ENCODE data around the gene SH3BGRL3. TPM values are rescaled to one million over a fixed set of nuclear protein-coding genes. Genes with fewer than 3 reads are reported as not detected.
A peak's percentile ranks its signal among the peaks of the same experiment; 100 is the strongest.

Gene SH3BGRL3
- total RNA-seq, 6 donors from 2014 or later: 39.1 to 271 (median 156) TPM

- peaks cover 10 to 21% (median 14%) of the 10 kb centered on the region in 4 donors for H3K4me1 ChIP-seq
- no peak for DNase-seq
- H3K27me3 ChIP-seq: no peaks in the 10 kb centered on the region
- no peak overlapping the region for H3K4me3 ChIP-seq
- 60 to 79% methylated on average over 2 of the region's 2 CpGs for WGBS, 2 donors
- H3K9me3 ChIP-seq: no peaks in the 10 kb centered on the region
- no peak for TF ChIP-seq CTCF (IDR thresholded peaks at IDR 0.05)
- no peak for TF ChIP-seq POLR2A (IDR thresholded peaks at IDR 0.05)
- no peak for TF ChIP-seq EP300 (IDR thresholded peaks at IDR 0.05)
- TF ChIP-seq POLR2AphosphoS5 (IDR thresholded peaks at IDR 0.05): no peak
- H3K36me3 ChIP-seq: no peaks in the 10 kb centered on the region
- peak overlapping the region in 2 of 4 donors; percentile 18 to 25 for H3K27ac ChIP-seq
- peak in 1 of 2 donors; percentile 4 for ATAC-seq (ENCODE audit: low FRiP score in 2 of 2)
These were observed 41.0 kb downstream of the SH3BGRL3 start for GRCh38 chr1:26320896-26321295.

DNA sequence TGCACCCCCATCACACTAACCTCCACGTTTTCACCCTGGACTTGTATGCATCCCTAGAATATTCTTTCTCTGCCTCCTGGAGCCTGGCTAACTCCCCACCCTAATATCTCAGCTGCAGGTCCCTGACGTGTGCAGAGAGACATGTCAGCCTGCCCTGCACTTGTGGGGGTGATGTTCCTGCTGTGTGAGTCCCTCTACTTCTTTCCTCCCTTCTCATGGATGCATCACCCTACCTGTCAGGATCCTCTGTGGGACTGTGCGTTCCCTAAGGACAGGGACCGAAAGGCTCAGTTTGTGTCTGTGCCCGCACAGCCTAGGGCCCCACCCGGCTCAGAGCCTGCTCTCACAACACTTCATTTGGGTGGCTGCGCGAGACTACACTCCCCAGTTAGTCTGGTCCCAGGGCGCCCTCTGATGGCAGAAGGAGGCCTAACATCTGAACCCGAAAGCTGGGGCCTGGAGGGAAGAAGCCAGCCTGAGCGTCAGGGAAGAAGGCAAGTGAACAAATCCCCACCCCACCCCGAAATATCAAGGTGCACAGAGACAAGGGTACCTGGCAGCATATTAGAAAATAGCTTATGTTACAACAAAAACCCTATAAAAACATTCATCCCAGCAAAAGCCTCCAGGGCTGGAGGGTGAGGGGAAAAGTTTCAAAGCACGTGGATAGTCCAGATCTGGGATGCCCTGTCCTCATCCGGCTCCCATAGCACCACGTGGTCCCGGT lies 41.6 kb downstream of the SH3BGRL3 start:
- 14 to 20% methylated on average over 12 to 16 of the region's 16 CpGs for WGBS, 2 donors
- Histone ChIP-seq H3K36me3 (no peaks in the 10 kb centered on the region), H3K27ac (peak overlapping the region in 2 of 4 donors; percentile 18 to 25), H3K4me3 (no peak overlapping the region), H3K9me3 (no peaks in the 10 kb centered on the region), H3K4me1 (peaks cover 10 to 21% (median 14%) of the 10 kb centered on the region in 4 donors), H3K27me3 (no peaks in the 10 kb centered on the region)
- ATAC-seq (ENCODE audit: low FRiP score in 2 of 2) (peak; percentile 91 to 94), DNase-seq (peak in 1 of 2 donors; percentile 94)
- TF ChIP-seq POLR2A (IDR thresholded peaks at IDR 0.05) (no peak), CTCF (IDR thresholded peaks at IDR 0.05) (peak; percentile 84 to 96 (median 94)), EP300 (IDR thresholded peaks at IDR 0.05) (no peak)

- 69 to 77% methylated on average over 8 to 10 of the region's 10 CpGs for WGBS, 2 donors
- H3K4me3 ChIP-seq: no peak overlapping the region
- H3K27me3 ChIP-seq: no peaks in the 10 kb centered on the region
- no peaks in the 10 kb centered on the region for H3K36me3 ChIP-seq
- TF ChIP-seq POLR2A (IDR thresholded peaks at IDR 0.05): no peak
- H3K27ac ChIP-seq: no peak overlapping the region
- DNase-seq (no peak), ATAC-seq (ENCODE audit: low FRiP score in 2 of 2) (no peak)
- H3K4me1 ChIP-seq: peaks cover 10 to 21% (median 14%) of the 10 kb centered on the region in 4 donors
- H3K9me3 ChIP-seq: no peaks in the 10 kb centered on the region
These were observed 42.1 kb downstream of the SH3BGRL3 start for GRCh38 chr1:26322042-26322331.

DNA sequence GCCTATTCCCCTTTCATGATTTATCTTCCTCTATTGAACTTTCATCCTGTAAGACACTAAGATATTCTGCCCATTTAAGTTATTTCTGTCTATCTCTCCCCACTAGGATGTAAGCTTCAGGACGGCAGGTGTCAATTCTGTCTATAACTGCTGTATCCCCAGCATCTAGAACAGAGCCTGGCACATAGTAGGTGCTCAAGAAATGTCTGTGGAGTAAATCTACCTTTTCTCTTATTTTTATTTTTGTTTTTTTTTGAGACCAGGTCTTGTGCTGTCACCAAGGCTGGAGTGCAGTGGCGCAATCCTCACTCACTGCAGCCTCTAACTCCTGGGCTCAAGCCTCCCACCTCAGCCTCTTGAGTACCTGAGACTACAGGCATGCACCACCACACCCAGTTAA lies 43.5 kb downstream of the SH3BGRL3 start:
- WGBS, 2 donors: 91 to 95% methylated on average over 2 of the region's 2 CpGs
- TF ChIP-seq EP300 (IDR thresholded peaks at IDR 0.05) (no peak), CTCF (IDR thresholded peaks at IDR 0.05) (no peak), POLR2A (IDR thresholded peaks at IDR 0.05) (no peak), POLR2AphosphoS5 (IDR thresholded peaks at IDR 0.05) (no peak)
- ATAC-seq (ENCODE audit: low FRiP score in 2 of 2): no peak

GRCh38 chr1:26324550-26324949 lies 44.7 kb downstream of the SH3BGRL3 start:
- ATAC-seq (ENCODE audit: low FRiP score in 2 of 2) (no peak), DNase-seq (no peak)
- 82 to 86% methylated on average over 3 of the region's 3 CpGs for whole genome bisulfite sequencing, 2 donors
- Histone ChIP-seq H3K4me3 (no peak overlapping the region), H3K27me3 (no peaks in the 10 kb centered on the region), H3K36me3 (no peaks in the 10 kb centered on the region), H3K4me1 (peaks cover 6 to 9% (median 8%) of the 10 kb centered on the region in 4 donors), H3K27ac (no peak overlapping the region), H3K9me3 (no peaks in the 10 kb centered on the region)
- no peak for TF ChIP-seq POLR2A (IDR thresholded peaks at IDR 0.05)
- TF ChIP-seq EP300 (IDR thresholded peaks at IDR 0.05): no peak

More for the DNA sequence above, 43.5 kb downstream of the SH3BGRL3 start:
- no peaks in the 10 kb centered on the region for H3K36me3 ChIP-seq
- DNase-seq: no peak
- peaks cover 6 to 9% (median 8%) of the 10 kb centered on the region in 4 donors for H3K4me1 ChIP-seq
- no peaks in the 10 kb centered on the region for H3K27me3 ChIP-seq
- H3K9me3 ChIP-seq: no peaks in the 10 kb centered on the region
- H3K27ac ChIP-seq: no peak overlapping the region
- H3K4me3 ChIP-seq: no peak overlapping the region

DNA sequence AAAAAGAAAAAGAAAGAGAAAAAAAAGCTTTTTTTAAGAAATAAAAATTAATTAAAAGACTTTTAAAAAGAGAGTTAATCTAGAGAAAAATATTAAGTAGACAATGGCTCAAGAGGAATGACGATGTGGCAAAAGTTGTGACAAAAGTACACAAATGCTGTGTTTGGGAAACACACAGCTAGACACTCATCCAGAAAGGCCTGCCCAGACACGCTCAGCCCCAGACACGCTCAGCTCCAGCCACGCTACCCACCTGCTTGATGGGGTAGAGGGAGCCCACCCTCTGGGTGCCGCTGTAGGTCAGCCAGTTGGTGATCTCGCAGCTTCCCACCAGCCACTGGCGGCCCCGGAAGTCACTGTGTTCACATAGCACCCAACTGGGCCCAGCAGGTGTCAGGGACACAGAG lies 48.1 kb downstream of the SH3BGRL3 start:
- no peaks in the 10 kb centered on the region for H3K36me3 ChIP-seq
- no peak overlapping the region for H3K27ac ChIP-seq
- DNase-seq (no peak), ATAC-seq (ENCODE audit: low FRiP score in 2 of 2) (no peak)
- H3K27me3 ChIP-seq: no peaks in the 10 kb centered on the region
- no peak for TF ChIP-seq POLR2A (IDR thresholded peaks at IDR 0.05)
- no peak for TF ChIP-seq POLR2AphosphoS5 (IDR thresholded peaks at IDR 0.05)
- no peak for TF ChIP-seq CTCF (IDR thresholded peaks at IDR 0.05)
- no peak for TF ChIP-seq EP300 (IDR thresholded peaks at IDR 0.05)
- H3K4me1 ChIP-seq: no peaks in the 10 kb centered on the region
- 80 to 83% methylated on average over 5 to 8 of the region's 8 CpGs for WGBS, 2 donors
- no peak overlapping the region for H3K4me3 ChIP-seq
- H3K9me3 ChIP-seq: no peaks in the 10 kb centered on the region
